B cell (primary cell): Measurements from ENCODE around the gene SLC25A25. TPM values are rescaled to one million over a fixed set of nuclear protein-coding genes. Genes with fewer than 3 reads are reported as not detected.

Source experiments
- ATAC-seq: fragments of 200-7000 bp; cut with Tn5 transposase; one replicate; pipeline ENCODE4 v1.10.0; 2021; ENCODE audit warnings: low read depth, mild to moderate bottlenecking, moderate number of reproducible peaks, moderate library complexity
- CTCF ChIA-PET: fragments of 350-600 bp; sonication (Branson Sonifier 250); formaldehyde crosslinking; loops from one replicate; lab custom pipeline; 2021; ENCODE audit warnings: antibody characterized with exemption, inconsistent platforms; lab: Charles Lee
- POLR2A ChIA-PET: fragments of 350-600 bp; sonication (Branson Sonifier 250); formaldehyde crosslinking; loops from one replicate; lab custom pipeline; 2021; ENCODE audit warnings: antibody characterized with exemption; lab: Charles Lee
- DNase-seq: peaks from one replicate; pipeline ENCODE4 v3.0.0; 2013
- H2AFZ ChIP-seq: 2 replicates; pipeline ENCODE4 v1.6.1; 2012; ENCODE audit warnings: mild to moderate bottlenecking, low read depth, low read length; ENCODE audit not compliant: insufficient read depth, poor library complexity, severe bottlenecking
- H3K27ac ChIP-seq, 2 donors: 1 replicate in 1 of 2; 2 replicates in 1 of 2; pipeline ENCODE4 v1.5.1; 2012 to 2013; ENCODE audit warnings: low read length in 2 of 2, mild to moderate bottlenecking in 2 of 2, moderate library complexity in 1 of 2
- H3K27me3 ChIP-seq, 4 experiments: fragments of 200-600 bp in 1 of 4; sonication (generic) in 1 of 4; replicated peaks in 1 of 4; 1 replicate in 2 of 4; 2 replicates in 2 of 4; pipeline versions ENCODE4 v1.6.1 to v1.7.0; 2013 to 2016; ENCODE audit warnings: low read length in 3 of 4, mild to moderate bottlenecking in 2 of 4, mixed read lengths in 1 of 4, moderate library complexity in 1 of 4; ENCODE audit not compliant: insufficient read depth in 4 of 4, control insufficient read depth in 3 of 4; ENCODE audit errors: control extremely low read depth in 1 of 4
- H3K36me3 ChIP-seq, 2 experiments: replicated peaks in 1 of 2; 1 replicate in 1 of 2; 2 replicates in 1 of 2; pipeline versions ENCODE4 v1.6.1 to v1.7.1; 2013; ENCODE audit warnings: low read length in 1 of 2; ENCODE audit not compliant: insufficient read depth in 2 of 2, control insufficient read depth in 1 of 2; ENCODE audit errors: control extremely low read depth in 1 of 2, extremely low read depth in 1 of 2
- H3K4me1 ChIP-seq, 2 donors: fragments of 200-600 bp in 1 of 2; sonication (generic) in 1 of 2; 1 replicate in 1 of 2; 2 replicates in 1 of 2; pipeline versions ENCODE4 v1.5.1 to v1.6.1; 2013 to 2017; ENCODE audit warnings: low read length in 2 of 2; ENCODE audit not compliant: control insufficient read depth in 2 of 2, insufficient read depth in 2 of 2
- H3K4me2 ChIP-seq: replicated peaks from 2 replicates; pipeline ENCODE3; 2012; ENCODE audit warnings: mild to moderate bottlenecking, low read depth, low read length; ENCODE audit not compliant: poor library complexity, severe bottlenecking
- H3K4me3 ChIP-seq, 5 experiments: fragments of 200-600 bp in 1 of 5; sonication (generic) in 1 of 5; 1 replicate in 3 of 5; 2 replicates in 2 of 5; pipeline versions ENCODE4 v1.5.1 to v1.7.0; 2011 to 2016; ENCODE audit warnings: low read length in 4 of 5, mild to moderate bottlenecking in 4 of 5, low read depth in 2 of 5, control low read depth in 1 of 5, moderate library complexity in 1 of 5; ENCODE audit not compliant: insufficient read depth in 1 of 5; ENCODE audit errors: control extremely low read depth in 1 of 5, extremely low read depth in 1 of 5
- H3K79me2 ChIP-seq: fragments of 200-600 bp; sonication (generic); one replicate; pipeline ENCODE4 v1.6.0; 2016; ENCODE audit warnings: low read length; ENCODE audit not compliant: control insufficient read depth, insufficient read depth
- H3K9ac ChIP-seq: fragments of 200-600 bp; sonication (generic); 2 replicates; pipeline ENCODE4 v1.6.1; 2017; ENCODE audit warnings: mild to moderate bottlenecking, low read length, moderate library complexity
- H3K9me3 ChIP-seq, 3 donors: one replicate each; pipeline versions ENCODE4 v1.6.1 to v1.7.1; 2013; ENCODE audit warnings: low read length in 2 of 3; ENCODE audit not compliant: control insufficient read depth in 2 of 3, insufficient read depth in 1 of 3; ENCODE audit errors: control extremely low read depth in 1 of 3
- H4K20me1 ChIP-seq: 2 replicates; pipeline ENCODE4 v1.6.0; 2012; ENCODE audit warnings: mild to moderate bottlenecking, low read length; ENCODE audit not compliant: insufficient read depth, control insufficient read depth, poor library complexity, severe bottlenecking
- H3K27ac Mint-ChIP-seq: one replicate; pipeline ENCODE4 v1.8.0; 2021; ENCODE audit warnings: mixed read lengths
- H3K27me3 Mint-ChIP-seq: one replicate; pipeline ENCODE4 v1.8.0; 2021; ENCODE audit warnings: mixed read lengths
- H3K4me1 Mint-ChIP-seq: one replicate; pipeline ENCODE4 v1.8.0; 2021; ENCODE audit warnings: mixed read lengths
- H3K4me3 Mint-ChIP-seq: one replicate; pipeline ENCODE4 v1.8.0; 2021; ENCODE audit warnings: mixed read lengths
- H3K9me3 Mint-ChIP-seq: one replicate; pipeline ENCODE4 v1.8.0; 2022; ENCODE audit warnings: mixed read lengths; ENCODE audit not compliant: insufficient read depth
- CTCF ChIP-seq: fragments of 200-600 bp; IDR thresholded peaks from one replicate; pipeline ENCODE4 v1.8.0; 2022; ENCODE audit warnings: antibody characterized with exemption, mild to moderate bottlenecking
- EZH2 ChIP-seq: IDR thresholded peaks from 2 replicates; pipeline ENCODE4 v1.6.1; 2012; ENCODE audit warnings: borderline replicate concordance, low read depth, mild to moderate bottlenecking, moderate library complexity, low read length; ENCODE audit not compliant: insufficient read depth, poor library complexity, severe bottlenecking
- WGBS: methylation state at CpG from one replicate; pipeline ENCODE4 v1.1.5; 2013; ENCODE audit warnings: missing lambda C conversion rate; ENCODE audit not compliant: insufficient coverage; 5-methylcytosine and 5-hydroxymethylcytosine counted together
- intact Hi-C: fragments of 100-400 bp; cut with micrococcal nuclease; formaldehyde crosslinking; loops from one replicate; pipeline ENCODE4 v1.10.0; 2022
- polyA plus RNA-seq: library from polyadenylated mRNA; depleted of rRNA; stranded (reverse); fragments of >200 nt; gene quantifications from 2 replicates; pipeline ENCODE4 v1.2.3, GENCODE V29; 2012
- total RNA-seq, 2 donors: library from RNA; stranded (reverse); fragments of 120-200 nt in 1 of 2; gene quantifications; 1 replicate in 1 of 2; 2 replicates in 1 of 2; pipeline versions ENCODE4 v1.2.3 to v1.2.4, GENCODE V29; 2013 to 2022

Gene SLC25A25
- total and polyA plus RNA-seq, 2 donors (not counting 1 experiment from before 2014, with no cell fraction given), result 12.1 to 18.6 TPM

GRCh38 chr9:128101690-128102089 is 33.7 kb downstream of the SLC25A25 start:
- no peak overlapping the region for H3K27ac Mint-ChIP-seq
- H3K36me3 ChIP-seq, result peaks cover 0 to 47% of the 10 kb centered on the region in 2 experiments

GRCh38 chr9:128102196-128102595 is 34.2 kb downstream of the SLC25A25 start:
- ChIA-PET CTCF (interaction anchor here (1.1 to 1.4 kb wide), 3 partner anchors 10 to 158 kb away, joined by 3 to 5 read pairs (median 4); no protein-coding TSS in a partner anchor), POLR2A (no interaction called here)
- peaks cover 4% of the 10 kb centered on the region for H3K4me1 Mint-ChIP-seq
- TF ChIP-seq CTCF (no peak), EZH2 (no peak)
- H3K27me3 Mint-ChIP-seq, result no peaks in the 10 kb centered on the region
- no peak for DNase-seq
- H3K4me1 ChIP-seq, result peaks cover 0 to 10% of the 10 kb centered on the region in 2 donors
- no peak overlapping the region for H3K27ac ChIP-seq
- no peak overlapping the region for H3K27ac Mint-ChIP-seq
- no peak overlapping the region for H3K4me2 ChIP-seq
- H3K9ac ChIP-seq, result no peak overlapping the region
- peaks cover 67% of the 10 kb centered on the region for H4K20me1 ChIP-seq
- no peaks in the 10 kb centered on the region for H3K9me3 Mint-ChIP-seq
- intact Hi-C loops, result no loop called here
- H3K27me3 ChIP-seq, result no peaks in the 10 kb centered on the region
- H2AFZ ChIP-seq, result no peak overlapping the region
- H3K36me3 ChIP-seq, result peaks cover 2 to 52% of the 10 kb centered on the region in 2 experiments
- H3K4me3 ChIP-seq, result no peak overlapping the region
- WGBS, result 94% methylated on average over 13 of the region's 13 CpGs
- H3K4me3 Mint-ChIP-seq, result no peak overlapping the region
- H3K79me2 ChIP-seq, result peaks cover 60% of the 10 kb centered on the region
- no peaks in the 10 kb centered on the region for H3K9me3 ChIP-seq
- ATAC-seq, result no peak

More at GRCh38 chr9:128101690-128102089, 33.7 kb downstream of the SLC25A25 start:
- ATAC-seq, result no peak
- H3K9me3 ChIP-seq, result no peaks in the 10 kb centered on the region
- TF ChIP-seq EZH2 (no peak), CTCF (no peak)
- H3K4me3 ChIP-seq, result no peak overlapping the region
- intact Hi-C loops, result no loop called here
- WGBS, result 97% methylated on average over 19 of the region's 20 CpGs
- H3K27me3 ChIP-seq, result no peaks in the 10 kb centered on the region
- no peak overlapping the region for H3K9ac ChIP-seq
- no peak for DNase-seq
- no peak overlapping the region for H3K4me2 ChIP-seq
- H3K27ac ChIP-seq, result no peak overlapping the region
- no peak overlapping the region for H2AFZ ChIP-seq
- peaks cover 62% of the 10 kb centered on the region for H3K79me2 ChIP-seq
- Mint-ChIP-seq H3K27me3 (no peaks in the 10 kb centered on the region), H3K4me1 (peaks cover 9% of the 10 kb centered on the region), H3K4me3 (no peak overlapping the region), H3K9me3 (no peaks in the 10 kb centered on the region)
- H4K20me1 ChIP-seq, result peaks cover 62% of the 10 kb centered on the region
- ChIA-PET CTCF (interaction anchor here (0.7 to 1.4 kb wide), 2 partner anchors 9 to 16 kb away, joined by 3 to 4 read pairs; no protein-coding TSS in a partner anchor), POLR2A (no interaction called here)
- H3K4me1 ChIP-seq, result peaks cover 0 to 10% of the 10 kb centered on the region in 2 donors
